Naive thymus-derived CD8-positive, alpha-beta T cell (primary cell): ENCODE results near the gene YIF1A. TPM values are rescaled to one million over a fixed set of nuclear protein-coding genes. Genes with fewer than 3 reads are reported as not detected.

Experiments used
- ATAC-seq, 2 donors: fragments of 150-1000 bp; cut with Tn5 transposase in 1 of 2; sonication (Bioruptor Pico), chemical (Tn5 transposase) in 1 of 2; 1 replicate in 1 of 2; 2 replicates in 1 of 2; pipeline ENCODE4 v1.10.0; 2021; ENCODE audit warnings: mild to moderate bottlenecking in 2 of 2, moderate library complexity in 2 of 2
- POLR2A ChIA-PET: fragments of 350-600 bp; sonication (Branson Sonifier 250); formaldehyde crosslinking; loops from one replicate; lab custom pipeline; 2021; ENCODE audit warnings: antibody characterized with exemption; lab: Charles Lee
- DNase-seq, 10 donors: peaks; one replicate each; pipeline versions ENCODE4 v3.0.0 to v3.0.0-alpha.2; 2020 to 2022
- H3K27ac Mint-ChIP-seq, 10 donors: one replicate each; pipeline ENCODE4 v1.8.0; 2020 to 2022; ENCODE audit warnings: mild to moderate bottlenecking in 10 of 10, mixed read lengths in 10 of 10, moderate library complexity in 4 of 10, inconsistent platforms in 1 of 10
- H3K27me3 Mint-ChIP-seq, 5 donors: one replicate each; pipeline ENCODE4 v1.8.0; 2021 to 2022; ENCODE audit warnings: mixed read lengths in 5 of 5
- H3K36me3 Mint-ChIP-seq, 3 donors: one replicate each; pipeline ENCODE4 v1.8.0; 2020 to 2022; ENCODE audit warnings: mixed read lengths in 3 of 3, mild to moderate bottlenecking in 2 of 3, inconsistent platforms in 1 of 3
- H3K4me1 Mint-ChIP-seq, 4 donors: one replicate each; pipeline ENCODE4 v1.8.0; 2021 to 2022; ENCODE audit warnings: mixed read lengths in 4 of 4
- H3K4me3 Mint-ChIP-seq, 10 donors: one replicate each; pipeline ENCODE4 v1.8.0; 2020 to 2022; ENCODE audit warnings: mild to moderate bottlenecking in 10 of 10, mixed read lengths in 10 of 10, moderate library complexity in 6 of 10, inconsistent platforms in 1 of 10
- H3K9me3 Mint-ChIP-seq, 9 donors: one replicate each; pipeline ENCODE4 v1.8.0; 2020 to 2022; ENCODE audit warnings: mixed read lengths in 9 of 9, mild to moderate bottlenecking in 3 of 9, inconsistent platforms in 1 of 9, moderate library complexity in 1 of 9
- polyA plus RNA-seq, 3 donors: library from polyadenylated mRNA; unstranded; fragments of 300-500 nt; fragmentation: Illumina TruSeq; gene quantifications; one replicate each; pipeline ENCODE4 v1.2.3, GENCODE V29; 2021
- total RNA-seq, 8 experiments: library from RNA in 2 of 8; stranded (reverse) in 2 of 8; gene quantifications; one replicate each; pipeline ENCODE4 v1.2.3 and lab custom pipeline; 2021 to 2026

Gene YIF1A
- total and polyA plus RNA-seq, 5 experiments from 2014 or later, result 26.9 to 59.9 (median 49.1) TPM

GRCh38 chr11:66237867-66238266 is 51.1 kb downstream of the YIF1A start:
- Mint-ChIP-seq H3K9me3 (no peaks in the 10 kb centered on the region), H3K27ac (peak overlapping the region in 3 of 10 donors; percentile 29 to 87 (median 36)), H3K36me3 (peaks cover 0 to 91% (median 7%) of the 10 kb centered on the region in 3 donors), H3K4me1 (peaks cover 3 to 12% (median 6%) of the 10 kb centered on the region in 4 donors), H3K27me3 (no peaks in the 10 kb centered on the region), H3K4me3 (no peak overlapping the region)
- DNase-seq (no peak), ATAC-seq (no peak)
- POLR2A ChIA-PET, result interaction anchor here (0.5 kb wide), 1 partner anchor 17 kb away, joined by 6 read pairs; no protein-coding TSS in a partner anchor

- DNase-seq (no peak), ATAC-seq (no peak)
- H3K9me3 Mint-ChIP-seq, result no peaks in the 10 kb centered on the region
- H3K27me3 Mint-ChIP-seq, result no peaks in the 10 kb centered on the region
- H3K27ac Mint-ChIP-seq, result peak overlapping the region in 1 of 10 donors; percentile 52
- peaks cover 0 to 5% (median 3%) of the 10 kb centered on the region in 4 donors for H3K4me1 Mint-ChIP-seq
- no peak overlapping the region for H3K4me3 Mint-ChIP-seq
- POLR2A ChIA-PET, result no interaction called here
- peaks cover 0 to 94% (median 17%) of the 10 kb centered on the region in 3 donors for H3K36me3 Mint-ChIP-seq
Measured at GRCh38 chr11:66235141-66235540, 53.8 kb downstream of the YIF1A start.

Other genes starting within 250 kb of the YIF1A start
- not detected for gene GAL3ST3, start 240.0 kb downstream of the YIF1A start, total RNA-seq
- under 1 TPM in 1 of 3 donors, not detected in 2; 0.27 TPM for gene GAL3ST3, start 240.0 kb downstream of the YIF1A start, polyA plus RNA-seq
- gene SF3B2, start 236.8 kb downstream of the YIF1A start, total RNA-seq, result 100 to 1,000 TPM; 184 to 197 TPM
- gene SF3B2, start 236.8 kb downstream of the YIF1A start, polyA plus RNA-seq, result 100 to 1,000 TPM in 1 of 3 donors, 10 to 100 TPM in 2; 70.3 to 115 (median 91.6) TPM
- gene PACS1, start 218.9 kb downstream of the YIF1A start, total RNA-seq, result 100 to 1,000 TPM; 312 to 317 TPM
- 10 to 100 TPM; 35.9 to 98.8 (median 49.9) TPM for gene PACS1, start 218.9 kb downstream of the YIF1A start, polyA plus RNA-seq
- 10 to 100 TPM; 35.7 to 38.4 TPM for gene KLC2, start 31.4 kb downstream of the YIF1A start, total RNA-seq
- gene KLC2, start 31.4 kb downstream of the YIF1A start, polyA plus RNA-seq, result 1 to 10 TPM; 3.7 to 8.1 (median 6.1) TPM
- gene RAB1B, start 20.5 kb downstream of the YIF1A start, total RNA-seq, result 10 to 100 TPM; 68.4 to 69.2 TPM
- gene RAB1B, start 20.5 kb downstream of the YIF1A start, polyA plus RNA-seq, result 10 to 100 TPM; 13.1 to 16.1 (median 14.0) TPM
- 1 to 10 TPM; 1.1 to 2.8 TPM for gene CNIH2, start 11.0 kb downstream of the YIF1A start, total RNA-seq
- not detected for gene CNIH2, start 11.0 kb downstream of the YIF1A start, polyA plus RNA-seq
- under 1 TPM in 1 of 2 experiments, not detected in 1; 0.13 TPM for gene TMEM151A, start 2.8 kb upstream of the YIF1A start, total RNA-seq
- gene TMEM151A, start 2.8 kb upstream of the YIF1A start, polyA plus RNA-seq, result not detected
- gene CD248, start 27.9 kb upstream of the YIF1A start, total RNA-seq, result 10 to 100 TPM; 37.0 to 41.3 TPM
- gene CD248, start 27.9 kb upstream of the YIF1A start, polyA plus RNA-seq, result 100 to 1,000 TPM in 2 of 3 donors, 10 to 100 TPM in 1; 43.8 to 128 (median 114) TPM
- 1 to 10 TPM; 7.6 to 8.0 TPM for gene RIN1, start 47.3 kb upstream of the YIF1A start, total RNA-seq
- gene RIN1, start 47.3 kb upstream of the YIF1A start, polyA plus RNA-seq, result 1 to 10 TPM; 2.7 to 6.5 (median 3.7) TPM
- gene BRMS1, start 56.0 kb upstream of the YIF1A start, total RNA-seq, result 10 to 100 TPM; 47.6 to 48.8 TPM
- 10 to 100 TPM; 61.7 to 65.8 (median 63.6) TPM for gene BRMS1, start 56.0 kb upstream of the YIF1A start, polyA plus RNA-seq
- gene B4GAT1, start 58.5 kb upstream of the YIF1A start, total RNA-seq, result 1 to 10 TPM; 7.2 to 7.5 TPM
- 10 to 100 TPM in 1 of 3 donors, 1 to 10 TPM in 2; 7.1 to 12.1 (median 8.5) TPM for gene B4GAT1, start 58.5 kb upstream of the YIF1A start, polyA plus RNA-seq
- gene SLC29A2, start 82.6 kb upstream of the YIF1A start, total RNA-seq, result 10 to 100 TPM; 12.9 to 13.9 TPM
- 1 to 10 TPM; 1.4 to 3.9 (median 2.3) TPM for gene SLC29A2, start 82.6 kb upstream of the YIF1A start, polyA plus RNA-seq
- gene NPAS4, start 131.9 kb upstream of the YIF1A start, total RNA-seq, result not detected
- gene NPAS4, start 131.9 kb upstream of the YIF1A start, polyA plus RNA-seq, result not detected
- gene MRPL11, start 149.7 kb upstream of the YIF1A start, total RNA-seq, result 10 to 100 TPM; 24.8 to 24.9 TPM
- 10 to 100 TPM; 86.9 to 98.2 (median 87.9) TPM for gene MRPL11, start 149.7 kb upstream of the YIF1A start, polyA plus RNA-seq
- 10 to 100 TPM; 15.0 to 16.3 TPM for gene PELI3, start 177.8 kb upstream of the YIF1A start, total RNA-seq
- 1 to 10 TPM; 2.7 to 4.1 (median 3.4) TPM for gene PELI3, start 177.8 kb upstream of the YIF1A start, polyA plus RNA-seq
- gene DPP3, start 191.3 kb upstream of the YIF1A start, total RNA-seq, result 10 to 100 TPM; 20.0 to 23.7 TPM
- gene DPP3, start 191.3 kb upstream of the YIF1A start, polyA plus RNA-seq, result 10 to 100 TPM; 20.0 to 25.4 (median 20.5) TPM
- gene BBS1, start 221.5 kb upstream of the YIF1A start, total RNA-seq, result 10 to 100 TPM; 31.7 to 32.8 TPM
- 10 to 100 TPM in 2 of 3 donors, 1 to 10 TPM in 1; 9.4 to 11.9 (median 11.2) TPM for gene BBS1, start 221.5 kb upstream of the YIF1A start, polyA plus RNA-seq